Peyer's patch (tissue), 4 donors: ENCODE measurements around the gene BANP. TPM values are rescaled to one million over a fixed set of nuclear protein-coding genes. Genes with fewer than 3 reads are reported as not detected.
"Not testable (repeated sequence)": the region's sequence is repeated elsewhere in the genome, so short reads cannot be mapped to it uniquely, and the experiment has no call there.

Experiments used
- DNase-seq, 3 donors: peaks; one replicate each; pipeline ENCODE4 v3.0.0-alpha.2; 2017 to 2019
- H3K27ac ChIP-seq, 4 donors: fragments of 200-600 bp; sonication (generic); one replicate each; pipeline ENCODE4 v1.5.1; 2016 to 2019
- H3K27me3 ChIP-seq, 2 donors: fragments of 200-600 bp; sonication (generic); one replicate each; pipeline ENCODE4 v1.5.1; 2019
- H3K36me3 ChIP-seq, 3 donors: fragments of 200-600 bp; sonication (generic); one replicate each; pipeline ENCODE4 v1.5.1; 2016 to 2019
- H3K4me1 ChIP-seq, 4 donors: fragments of 200-600 bp; sonication (generic); one replicate each; pipeline ENCODE4 v1.5.1; 2016 to 2019
- H3K4me3 ChIP-seq, 4 donors: fragments of 200-600 bp; sonication (generic); 1 replicate in 3 of 4; 2 replicates in 1 of 4; pipeline ENCODE4 v1.5.1; 2016 to 2019; ENCODE audit warnings: mild to moderate bottlenecking in 1 of 4
- H3K9me3 ChIP-seq, 4 donors: fragments of 200-600 bp; sonication (generic); one replicate each; pipeline ENCODE4 v1.5.1; 2016 to 2019; ENCODE audit warnings: mild to moderate bottlenecking in 1 of 4
- CTCF ChIP-seq, 6 experiments: fragments of 450-650 bp in 4 of 6; fragments of 200-600 bp in 2 of 6; sonication (generic) in 1 of 6; IDR thresholded peaks; one replicate each; pipeline ENCODE4 v1.5.1; 2017 to 2019; ENCODE audit warnings: antibody characterized with exemption in 6 of 6, mild to moderate bottlenecking in 3 of 6, moderate library complexity in 1 of 6
- POLR2A ChIP-seq, 2 donors: fragments of 450-650 bp; IDR thresholded peaks; one replicate each; pipeline ENCODE4 v1.5.1; 2017; ENCODE audit warnings: antibody characterized with exemption in 2 of 2, mild to moderate bottlenecking in 2 of 2, moderate library complexity in 2 of 2
- total RNA-seq, 4 donors: library from RNA; depleted of rRNA; stranded (reverse); fragments of >200 nt; gene quantifications; one replicate each; pipeline ENCODE4 v1.1.0, GENCODE V29; 2016

BANP gene
- total RNA-seq, 4 donors from 2014 or later = 27.6 to 113 (median 42.7) TPM

DNA sequence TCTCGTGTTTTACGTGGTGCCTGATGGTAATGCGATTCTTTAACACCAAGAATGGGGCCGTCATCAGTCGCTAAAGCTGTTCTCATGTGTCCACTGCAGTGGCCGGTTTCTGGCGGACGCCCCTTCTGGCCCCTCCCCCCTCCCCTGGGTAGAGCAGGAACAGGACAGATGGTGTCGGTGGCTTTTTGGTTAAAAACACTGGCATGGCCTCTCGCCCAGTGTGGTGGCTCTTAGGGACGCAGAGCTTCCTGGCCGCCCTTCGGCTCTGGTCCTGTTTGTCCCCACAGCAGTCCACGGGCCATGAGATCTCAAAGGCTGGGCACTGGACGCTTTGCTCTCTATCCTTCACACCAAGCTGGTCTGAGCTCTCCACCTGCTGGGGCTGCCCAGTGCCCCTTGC lies 151.8 kb downstream of the BANP start:
- Histone ChIP-seq H3K4me1 (no peaks in the 10 kb centered on the region), H3K4me3 (no peak overlapping the region), H3K9me3 (no peaks in the 10 kb centered on the region), H3K27ac (no peak overlapping the region), H3K36me3 (no peaks in the 10 kb centered on the region), H3K27me3 (no peaks in the 10 kb centered on the region)
- TF ChIP-seq POLR2A (IDR thresholded peaks at IDR 0.05) = no peak
- TF ChIP-seq CTCF (IDR thresholded peaks at IDR 0.05) = no peak
- DNase-seq = peak in 1 of 3 donors; percentile 37

DNA sequence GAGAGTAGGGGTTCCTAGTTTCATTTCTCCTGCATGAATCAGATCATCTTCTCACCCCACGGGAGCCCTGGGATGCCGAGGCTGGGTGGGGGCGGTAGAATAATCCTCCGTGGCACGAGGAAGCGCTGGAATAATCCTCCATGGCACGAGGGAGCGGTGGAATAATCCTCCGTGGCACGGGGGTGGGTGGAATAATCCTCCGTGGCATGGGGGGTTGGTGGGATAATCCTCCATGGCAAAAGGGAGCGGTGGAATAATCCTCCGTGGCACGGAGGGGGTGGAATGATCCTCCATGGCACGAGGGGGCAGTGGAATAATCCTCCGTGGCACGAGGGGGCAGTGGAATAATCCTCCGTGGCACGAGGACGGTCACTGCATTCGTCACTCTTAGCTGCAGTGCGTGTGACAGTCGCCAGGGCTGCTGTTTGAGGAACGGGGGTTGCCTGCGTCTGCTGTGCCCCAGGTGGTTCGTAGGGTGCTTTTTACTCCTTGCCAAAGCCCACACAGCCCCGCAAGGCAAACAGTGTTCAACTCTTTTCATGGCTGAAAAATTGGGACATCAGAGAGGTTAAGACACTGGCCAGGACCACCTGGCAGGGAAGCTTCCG lies 152.5 kb downstream of the BANP start:
- H3K9me3 ChIP-seq = no peaks in the 10 kb centered on the region
- TF ChIP-seq POLR2A (IDR thresholded peaks at IDR 0.05) (no peak), CTCF (IDR thresholded peaks at IDR 0.05) (no peak)
- H3K4me1 ChIP-seq = no peaks in the 10 kb centered on the region
- H3K27me3 ChIP-seq = no peaks in the 10 kb centered on the region
- peak in 1 of 3 donors; percentile 38 for DNase-seq
- H3K36me3 ChIP-seq = no peaks in the 10 kb centered on the region
- H3K4me3 ChIP-seq = no peak overlapping the region
- H3K27ac ChIP-seq = no peak overlapping the region

GRCh38 chr16:88104363-88104762 lies 153.1 kb downstream of the BANP start:
- not testable (repeated sequence) for H3K27ac ChIP-seq, H3K4me1 ChIP-seq
- DNase-seq = peak in 1 of 3 donors; percentile 31

DNA sequence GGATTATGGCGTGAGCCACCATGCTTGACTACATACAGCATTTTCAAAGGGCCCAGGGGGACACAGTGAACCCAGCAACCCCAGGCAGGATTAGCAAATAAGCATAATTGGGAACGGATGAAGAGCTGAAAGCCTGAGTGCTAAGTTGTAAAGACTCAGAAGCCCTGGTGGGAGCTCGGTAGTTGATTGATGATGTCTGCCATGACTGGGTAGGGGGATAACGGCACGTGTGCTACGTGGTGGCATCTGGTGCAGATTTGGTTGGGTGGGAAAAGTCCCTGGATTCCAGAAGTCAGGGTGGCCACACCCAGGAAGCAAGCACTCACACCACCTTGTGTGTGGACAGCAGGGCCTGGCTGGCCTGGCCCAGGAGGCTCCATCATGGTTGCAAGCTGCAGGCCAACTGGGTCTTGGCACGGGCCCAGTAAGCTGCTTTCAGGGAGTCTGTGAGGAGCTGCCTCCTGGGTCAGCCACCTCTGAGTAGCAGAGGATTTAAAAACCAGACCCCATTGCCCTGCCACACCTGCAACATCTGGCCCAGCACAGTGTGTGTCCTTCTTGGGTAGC lies 154.4 kb downstream of the BANP start:
- H3K4me3 ChIP-seq, H3K27me3 ChIP-seq, H3K27ac ChIP-seq, H3K9me3 ChIP-seq, DNase-seq, H3K4me1 ChIP-seq, H3K36me3 ChIP-seq: not testable (repeated sequence)

More at GRCh38 chr16:88104363-88104762, 153.1 kb downstream of the BANP start:
- H3K9me3 ChIP-seq, H3K4me3 ChIP-seq, H3K36me3 ChIP-seq, H3K27me3 ChIP-seq: not testable (repeated sequence)

DNA sequence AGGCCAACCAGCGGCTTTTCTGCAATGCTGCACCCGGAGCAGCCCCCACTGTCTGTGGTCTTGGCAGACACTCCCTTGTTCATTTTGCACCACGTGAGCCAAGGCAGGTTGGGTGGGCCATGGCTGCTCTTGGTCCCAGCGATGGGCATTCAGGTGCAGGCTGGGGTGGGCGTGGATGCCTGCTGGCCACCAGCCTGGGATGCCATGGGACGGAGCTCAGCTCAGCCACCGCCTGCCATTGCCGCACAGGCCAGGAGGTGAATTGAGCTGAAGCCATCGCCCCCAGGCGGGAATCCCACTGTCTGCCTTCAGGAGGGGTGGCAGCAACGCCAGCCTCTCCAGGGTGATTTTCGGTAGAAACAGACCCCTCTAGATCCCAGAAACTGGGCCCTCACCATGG lies 155.3 kb downstream of the BANP start:
- not testable (repeated sequence) for H3K27me3 ChIP-seq, DNase-seq, H3K4me3 ChIP-seq

GRCh38 chr16:88108762-88109161 lies 157.5 kb downstream of the BANP start:
- no peaks in the 10 kb centered on the region for H3K36me3 ChIP-seq
- H3K4me3 ChIP-seq = no peak overlapping the region
- no peak for DNase-seq
- TF ChIP-seq POLR2A (IDR thresholded peaks at IDR 0.05) (no peak), CTCF (IDR thresholded peaks at IDR 0.05) (no peak)
- H3K27me3 ChIP-seq = no peaks in the 10 kb centered on the region
- H3K4me1 ChIP-seq = no peaks in the 10 kb centered on the region
- H3K27ac ChIP-seq = no peak overlapping the region
- H3K9me3 ChIP-seq = no peaks in the 10 kb centered on the region

More for the DNA sequence above, 155.3 kb downstream of the BANP start:
- H3K9me3 ChIP-seq, H3K36me3 ChIP-seq, H3K27ac ChIP-seq, H3K4me1 ChIP-seq: not testable (repeated sequence)

GRCh38 chr16:88109726-88110621 lies 158.7 kb downstream of the BANP start:
- H3K36me3 ChIP-seq, H3K27me3 ChIP-seq, H3K4me3 ChIP-seq, DNase-seq, H3K27ac ChIP-seq, H3K4me1 ChIP-seq, H3K9me3 ChIP-seq: not testable (repeated sequence)

DNA sequence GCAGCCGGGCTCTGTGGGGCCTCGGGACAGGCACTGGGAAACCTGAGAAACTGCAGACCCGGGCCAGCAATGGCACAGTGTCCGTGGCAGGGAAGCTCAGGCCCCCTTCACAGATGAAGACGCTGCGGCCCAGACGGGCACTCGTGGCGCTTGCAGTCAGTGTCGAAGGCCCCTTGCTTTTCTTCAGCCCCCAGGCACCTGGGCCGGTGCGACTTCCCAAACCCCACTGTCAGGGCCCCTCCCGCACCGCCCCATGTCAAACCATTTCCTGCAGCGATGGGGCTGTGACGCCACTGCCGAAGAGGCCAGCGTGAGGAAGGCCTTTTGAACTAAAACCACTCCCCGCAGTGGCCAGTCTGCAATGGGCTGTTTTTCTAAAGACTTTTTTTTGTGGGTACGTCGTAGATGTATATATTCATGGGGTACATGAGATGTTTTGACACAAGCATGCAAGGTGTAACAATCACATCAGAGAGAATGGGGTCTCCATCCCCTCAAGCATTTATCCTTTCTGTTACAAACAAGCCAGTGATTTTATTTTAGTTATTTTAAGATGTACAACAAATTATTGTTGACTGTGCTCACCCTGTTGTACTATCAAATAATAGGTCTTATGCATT lies 159.8 kb downstream of the BANP start:
- not testable (repeated sequence) for DNase-seq

GRCh38 chr16:88111976-88112375 lies 160.7 kb downstream of the BANP start:
- H3K4me1 ChIP-seq, H3K36me3 ChIP-seq, H3K4me3 ChIP-seq, DNase-seq, H3K27me3 ChIP-seq, H3K27ac ChIP-seq, H3K9me3 ChIP-seq: not testable (repeated sequence)

More for the DNA sequence above, 159.8 kb downstream of the BANP start:
- H3K4me1 ChIP-seq, H3K9me3 ChIP-seq, H3K27me3 ChIP-seq, H3K36me3 ChIP-seq, H3K4me3 ChIP-seq, H3K27ac ChIP-seq: not testable (repeated sequence)
